H1 (cell line): ENCODE results near the gene FADS2.
A peak's percentile ranks its signal among the peaks of the same experiment; 100 is the strongest.

Experiments used
- POLR2AphosphoS5 ChIP-seq: IDR thresholded peaks from 2 replicates; pipeline ENCODE4 v1.6.1; 2011; ENCODE audit warnings: low read depth, low read length
- RFX5 ChIP-seq: IDR thresholded peaks from 2 replicates; pipeline ENCODE4 v1.6.1; 2011; ENCODE audit warnings: low read depth, low read length, improper control_type of control experiment, borderline replicate concordance
- SIN3A ChIP-seq, 2 experiments: IDR thresholded peaks in 1 of 2; conservative IDR thresholded peaks in 1 of 2; 2 replicates each; pipeline ENCODE4 v1.6.1; 2011 to 2012; ENCODE audit warnings: low read length in 2 of 2, improper control_type of control experiment in 1 of 2, low read depth in 1 of 2, mild to moderate bottlenecking in 1 of 2
- TF ChIP-seq, protein P1 (sequence below), 3 experiments: IDR thresholded peaks; 1 replicate in 2 of 3; 2 replicates in 1 of 3; pipeline versions ENCODE4 v1.5.1 to v1.6.1; 2011; ENCODE audit warnings: low read length in 3 of 3, mild to moderate bottlenecking in 3 of 3, inconsistent platforms in 2 of 3, low read depth in 1 of 3, moderate library complexity in 1 of 3; ENCODE audit not compliant: insufficient read depth in 1 of 3; ENCODE audit errors: control extremely low read depth in 1 of 3

- TF ChIP-seq POLR2AphosphoS5 (peak; percentile 36; the same call in 1 of the 2 replicates), SIN3A (conservative IDR thresholded peaks at IDR 0.05 in 1 of 2, IDR thresholded peaks at IDR 0.05 in 1 of 2; ENCODE audit: low read depth in 1 of 2, low read length in 2 of 2) (no peak), RFX5 (no peak)
- TF ChIP-seq, protein P1, sequence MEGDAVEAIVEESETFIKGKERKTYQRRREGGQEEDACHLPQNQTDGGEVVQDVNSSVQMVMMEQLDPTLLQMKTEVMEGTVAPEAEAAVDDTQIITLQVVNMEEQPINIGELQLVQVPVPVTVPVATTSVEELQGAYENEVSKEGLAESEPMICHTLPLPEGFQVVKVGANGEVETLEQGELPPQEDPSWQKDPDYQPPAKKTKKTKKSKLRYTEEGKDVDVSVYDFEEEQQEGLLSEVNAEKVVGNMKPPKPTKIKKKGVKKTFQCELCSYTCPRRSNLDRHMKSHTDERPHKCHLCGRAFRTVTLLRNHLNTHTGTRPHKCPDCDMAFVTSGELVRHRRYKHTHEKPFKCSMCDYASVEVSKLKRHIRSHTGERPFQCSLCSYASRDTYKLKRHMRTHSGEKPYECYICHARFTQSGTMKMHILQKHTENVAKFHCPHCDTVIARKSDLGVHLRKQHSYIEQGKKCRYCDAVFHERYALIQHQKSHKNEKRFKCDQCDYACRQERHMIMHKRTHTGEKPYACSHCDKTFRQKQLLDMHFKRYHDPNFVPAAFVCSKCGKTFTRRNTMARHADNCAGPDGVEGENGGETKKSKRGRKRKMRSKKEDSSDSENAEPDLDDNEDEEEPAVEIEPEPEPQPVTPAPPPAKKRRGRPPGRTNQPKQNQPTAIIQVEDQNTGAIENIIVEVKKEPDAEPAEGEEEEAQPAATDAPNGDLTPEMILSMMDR (IDR thresholded peaks at IDR 0.05; ENCODE audit: control extremely low read depth in 1 of 3, insufficient read depth in 1 of 3, low read depth in 1 of 3, low read length in 3 of 3) = no peak
These were observed 9.4 kb downstream of the FADS2 start for GRCh38 chr11:61837411-61838005.
